Ovary (tissue), 9 donors: Measurements from ENCODE around the gene MYO15B. TPM values are rescaled to one million over a fixed set of nuclear protein-coding genes. Genes with fewer than 3 reads are reported as not detected.

Experiments used
- DNase-seq, 5 donors: peaks; one replicate each; pipeline ENCODE4 v3.0.0-alpha.2; 2019 to 2020
- H3K27ac ChIP-seq, 2 donors: fragments of 200-600 bp; one replicate each; pipeline versions ENCODE4 v1.5.1 to v1.8.0; 2019 to 2022
- H3K27me3 ChIP-seq: fragments of 200-600 bp; one replicate; pipeline ENCODE4 v1.8.0; 2022
- H3K36me3 ChIP-seq: fragments of 200-600 bp; sonication (generic); one replicate; pipeline ENCODE4 v1.5.1; 2019
- H3K4me1 ChIP-seq: one replicate; pipeline ENCODE4 v1.8.1; 2013; ENCODE audit warnings: mild to moderate bottlenecking, moderate library complexity; ENCODE audit not compliant: insufficient read depth
- H3K4me3 ChIP-seq: fragments of 200-600 bp; sonication (generic); one replicate; pipeline ENCODE4 v1.5.1; 2017
- H3K9me3 ChIP-seq, 2 donors: fragments of 200-600 bp in 1 of 2; sonication (generic) in 1 of 2; one replicate each; pipeline versions ENCODE4 v1.5.1 to v1.8.1; 2013 to 2019; ENCODE audit warnings: mild to moderate bottlenecking in 1 of 2, moderate library complexity in 1 of 2
- CTCF ChIP-seq, 3 donors: fragments of 450-650 bp in 2 of 3; fragments of 200-600 bp in 1 of 3; IDR thresholded peaks; one replicate each; pipeline versions ENCODE4 v1.5.1 to v1.8.0; 2016 to 2022; ENCODE audit warnings: antibody characterized with exemption in 3 of 3, mild to moderate bottlenecking in 1 of 3
- EP300 ChIP-seq: sonication (generic); formaldehyde crosslinking; IDR thresholded peaks from one replicate; pipeline ENCODE4 v1.6.1; 2017; ENCODE audit warnings: antibody characterized with exemption
- POLR2A ChIP-seq: fragments of 450-650 bp; IDR thresholded peaks from one replicate; pipeline ENCODE4 v1.6.1; 2017; ENCODE audit warnings: antibody characterized with exemption, mild to moderate bottlenecking, moderate library complexity
- WGBS, 3 donors: extraction: QIAGEN DNeasy Blood & Tissue Kit in 1 of 3; methylation state at CpG; one replicate each; pipeline versions ENCODE4 v1.1.5 to v1.1.7; 2013 to 2017; 5-methylcytosine and 5-hydroxymethylcytosine counted together
- intact Hi-C, 4 donors: fragments of 100-400 bp; cut with DNase I; formaldehyde crosslinking; loops; one replicate each; pipeline versions ENCODE4 v1.11.0 to v1.15.1; 2022 to 2023
- polyA plus RNA-seq, 2 donors: library from polyadenylated mRNA; stranded (reverse); fragments of 200-250 nt in 1 of 2; fragments of 350-450 nt in 1 of 2; fragmentation: Illumina TruSeq in 1 of 2; extraction: RNeasy Lipid Tissue Mini Kit (QIAGEN cat#74804) in 1 of 2; gene quantifications; one replicate each; pipeline ENCODE4 v1.2.3, GENCODE V29; 2013 to 2014
- total RNA-seq, 7 donors: library from RNA; depleted of rRNA in 2 of 7; stranded (reverse); fragments of >200 nt in 2 of 7; fragmentation: NEBNext Ultra II Directional in 3 of 7; extraction: Animal tissue kit (Norgen Biotek cat#: 25700) in 3 of 7; gene quantifications; one replicate each; pipeline versions ENCODE4 v1.1.0 to v1.2.4, GENCODE V29; 2016 to 2023
- donor health status: DM: no; HTN: no; CAD: no; lungs with moderate emphysema.
- donor health status: DM: no; HTN: no; CAD: no.
- donor health status: Bipolar disorder and iron deficiency.
- donor health status: DM: yes; HTN: yes; CAD: no.
- donor health status: DM: no; HTN: no; CAD: no.
- donor health status: DM: yes; HTN: yes; CAD: no.

MYO15B gene
- total and polyA plus RNA-seq, 9 donors = 31.0 to 383 (median 238) TPM

- peaks cover 2% of the 10 kb centered on the region for H3K4me1 ChIP-seq
- H3K27ac ChIP-seq = no peak overlapping the region
- H3K36me3 ChIP-seq = no peaks in the 10 kb centered on the region
- DNase-seq = no peak
- 82 to 85% (median 85%) methylated on average over 8 to 9 of the region's 9 CpGs for WGBS, 3 donors
- no peak for TF ChIP-seq POLR2A
- no peak for TF ChIP-seq EP300
- no peak for TF ChIP-seq CTCF (IDR thresholded peaks at IDR 0.05)
- H3K27me3 ChIP-seq = no peaks in the 10 kb centered on the region
- intact Hi-C loops = no loop called here
- no peak overlapping the region for H3K4me3 ChIP-seq
- H3K9me3 ChIP-seq = no peaks in the 10 kb centered on the region
Observed at GRCh38 chr17:75623386-75623785, 35.8 kb downstream of the MYO15B start.

GRCh38 chr17:75624021-75624420 lies 36.4 kb downstream of the MYO15B start:
- TF ChIP-seq POLR2A = no peak
- TF ChIP-seq CTCF (IDR thresholded peaks at IDR 0.05) = no peak
- no peak for TF ChIP-seq EP300

GRCh38 chr17:75624714-75625345 lies 37.2 kb downstream of the MYO15B start:
- Histone ChIP-seq H3K4me1 (peaks cover 4% of the 10 kb centered on the region), H3K27me3 (no peaks in the 10 kb centered on the region), H3K27ac (no peak overlapping the region), H3K4me3 (no peak overlapping the region), H3K9me3 (no peaks in the 10 kb centered on the region), H3K36me3 (no peaks in the 10 kb centered on the region)
- TF ChIP-seq POLR2A (no peak), EP300 (no peak), CTCF (IDR thresholded peaks at IDR 0.05) (no peak)
- DNase-seq = no peak
- 77 to 88% (median 86%) methylated on average over 18 to 23 of the region's 23 CpGs for WGBS, 3 donors
- intact Hi-C loops = no loop called here

More at GRCh38 chr17:75624021-75624420, 36.4 kb downstream of the MYO15B start:
- Histone ChIP-seq H3K4me3 (no peak overlapping the region), H3K36me3 (no peaks in the 10 kb centered on the region), H3K9me3 (no peaks in the 10 kb centered on the region), H3K4me1 (peaks cover 4% of the 10 kb centered on the region), H3K27ac (no peak overlapping the region), H3K27me3 (no peaks in the 10 kb centered on the region)
- no peak for DNase-seq
- WGBS, 3 donors = 84 to 90% (median 88%) methylated on average over 5 to 12 of the region's 12 CpGs
- intact Hi-C loops = no loop called here

- 76 to 79% (median 77%) methylated on average over 13 to 15 of the region's 15 CpGs for WGBS, 3 donors
- no peaks in the 10 kb centered on the region for H3K27me3 ChIP-seq
- no peak overlapping the region for H3K27ac ChIP-seq
- H3K36me3 ChIP-seq = no peaks in the 10 kb centered on the region
- intact Hi-C loops = no loop called here
- no peak for DNase-seq
- H3K4me1 ChIP-seq = peaks cover 4% of the 10 kb centered on the region
- H3K4me3 ChIP-seq = no peak overlapping the region
- no peaks in the 10 kb centered on the region for H3K9me3 ChIP-seq
- TF ChIP-seq CTCF (IDR thresholded peaks at IDR 0.05) = no peak
- no peak for TF ChIP-seq EP300
- no peak for TF ChIP-seq POLR2A
Observed at GRCh38 chr17:75625813-75626486, 38.4 kb downstream of the MYO15B start.
